ENCODE results near the gene LINGO1. TPM values are rescaled to one million over a fixed set of nuclear protein-coding genes. Genes with fewer than 3 reads are reported as not detected.

LINGO1 gene
- total RNA-seq, 2 experiments from 2014 or later, result not detected

DNA sequence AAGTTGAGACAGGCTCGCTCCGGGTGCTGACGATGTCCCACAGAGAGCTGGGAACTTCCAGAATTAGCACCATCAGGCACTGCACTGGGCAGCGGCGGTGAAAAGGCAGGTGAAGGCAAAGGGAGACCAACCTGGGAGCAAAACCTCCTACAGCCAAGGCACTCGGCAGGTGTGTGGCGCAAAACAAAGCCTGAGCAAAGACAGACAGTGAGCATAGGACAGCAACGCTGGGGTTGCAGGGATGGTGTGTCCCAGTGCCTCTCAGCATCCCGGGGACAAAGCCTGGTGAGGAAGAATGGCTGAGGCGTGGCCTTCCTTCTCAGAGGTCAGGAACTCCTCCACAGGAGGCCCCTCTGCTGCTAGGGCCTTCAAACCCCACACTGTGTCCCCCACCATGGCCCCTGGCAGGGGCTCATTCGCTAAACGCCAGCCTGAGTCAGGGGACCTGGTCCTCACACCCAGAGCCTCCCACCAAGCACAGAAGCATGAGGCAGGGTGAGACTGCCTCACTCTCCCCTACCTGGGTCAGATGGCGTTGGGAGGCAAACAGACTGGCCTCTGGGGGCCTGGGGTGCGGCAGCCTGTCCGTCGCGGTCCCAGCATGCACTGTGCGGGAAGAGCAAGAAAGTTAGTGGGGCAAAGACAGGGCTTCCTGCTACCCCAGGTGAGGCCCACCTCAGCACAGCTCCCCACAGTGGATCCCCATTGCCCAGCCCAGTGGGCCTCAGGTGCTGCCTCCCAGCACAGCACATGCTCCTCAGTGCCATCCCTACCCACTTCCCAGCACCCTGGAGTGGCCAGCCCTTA, 44.1 kb upstream of the LINGO1 start:
- Histone ChIP-seq H3K36me3 (ENCODE audit: insufficient read depth, low read length) (no peaks in the 10 kb centered on the region), H3K4me3 (ENCODE audit: low read depth, low read length, poor library complexity, severe bottlenecking) (no peak overlapping the region), H3K9me2 (ENCODE audit: insufficient read depth, low read length) (no peaks in the 10 kb centered on the region), H4K20me1 (ENCODE audit: insufficient read depth, low read length) (no peaks in the 10 kb centered on the region; the same call in 1 of the 2 replicates), H3K9me3 (ENCODE audit: low read length) (no peaks in the 10 kb centered on the region), H3K4me2 (ENCODE audit: low read length) (no peak overlapping the region), H2AFZ (ENCODE audit: low read length) (no peak overlapping the region), H3K79me2 (ENCODE audit: insufficient read depth, low read depth, low read length) (no peaks in the 10 kb centered on the region), H3K4me1 (ENCODE audit: insufficient read depth, low read length, poor library complexity, severe bottlenecking) (no peaks in the 10 kb centered on the region), H3K27ac (ENCODE audit: low read depth, low read length, poor library complexity, severe bottlenecking) (no peak overlapping the region)
- TF ChIP-seq, protein P1, sequence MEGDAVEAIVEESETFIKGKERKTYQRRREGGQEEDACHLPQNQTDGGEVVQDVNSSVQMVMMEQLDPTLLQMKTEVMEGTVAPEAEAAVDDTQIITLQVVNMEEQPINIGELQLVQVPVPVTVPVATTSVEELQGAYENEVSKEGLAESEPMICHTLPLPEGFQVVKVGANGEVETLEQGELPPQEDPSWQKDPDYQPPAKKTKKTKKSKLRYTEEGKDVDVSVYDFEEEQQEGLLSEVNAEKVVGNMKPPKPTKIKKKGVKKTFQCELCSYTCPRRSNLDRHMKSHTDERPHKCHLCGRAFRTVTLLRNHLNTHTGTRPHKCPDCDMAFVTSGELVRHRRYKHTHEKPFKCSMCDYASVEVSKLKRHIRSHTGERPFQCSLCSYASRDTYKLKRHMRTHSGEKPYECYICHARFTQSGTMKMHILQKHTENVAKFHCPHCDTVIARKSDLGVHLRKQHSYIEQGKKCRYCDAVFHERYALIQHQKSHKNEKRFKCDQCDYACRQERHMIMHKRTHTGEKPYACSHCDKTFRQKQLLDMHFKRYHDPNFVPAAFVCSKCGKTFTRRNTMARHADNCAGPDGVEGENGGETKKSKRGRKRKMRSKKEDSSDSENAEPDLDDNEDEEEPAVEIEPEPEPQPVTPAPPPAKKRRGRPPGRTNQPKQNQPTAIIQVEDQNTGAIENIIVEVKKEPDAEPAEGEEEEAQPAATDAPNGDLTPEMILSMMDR (conservative IDR thresholded peaks at IDR 0.05; ENCODE audit: low read length), result no peak
- no peak for TF ChIP-seq EZH2phosphoT487 (IDR thresholded peaks at IDR 0.05; ENCODE audit: borderline replicate concordance, low read depth, low read length)
- intact Hi-C loops (cut with micrococcal nuclease; ENCODE audit: unreplicated experiment), result no loop called here
- no peak for DNase-seq (ENCODE audit: low spot score)
- POLR2A ChIA-PET, result no interaction called here
- no TSS peak for BruUV-seq (replicated peaks)
- CTCF ChIA-PET (ENCODE audit: unreplicated experiment), result no interaction called here

DNA sequence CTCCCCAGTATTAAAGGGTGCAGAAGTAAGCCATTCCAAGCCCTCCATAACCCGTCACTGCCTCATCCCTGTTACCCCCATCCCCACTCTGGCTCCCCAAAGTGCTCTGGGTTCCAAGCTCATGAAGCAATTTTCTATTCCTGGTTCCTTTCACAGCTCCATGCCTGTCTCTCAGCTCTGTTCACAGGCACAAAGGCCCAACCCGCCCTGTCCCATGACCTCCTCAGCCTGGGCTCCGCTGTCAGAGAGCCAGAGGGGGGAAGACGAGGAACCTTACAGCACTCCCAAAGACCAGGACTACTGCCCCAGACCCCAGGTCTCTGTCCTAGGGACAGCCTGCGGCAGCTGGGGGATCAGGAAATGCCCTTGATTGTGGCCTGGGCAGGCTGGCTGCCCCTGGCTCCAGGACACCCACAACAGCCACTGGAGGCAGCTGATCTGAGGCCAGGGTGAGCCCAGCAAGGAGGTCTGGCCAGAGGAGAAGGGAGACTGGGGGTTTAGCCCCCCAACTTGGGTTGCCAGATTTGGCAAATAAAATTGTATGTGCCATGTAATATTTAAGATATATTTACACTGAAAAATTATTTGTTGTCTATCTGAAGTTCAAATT, 43.2 kb upstream of the LINGO1 start:
- Histone ChIP-seq H3K27ac (ENCODE audit: low read depth, low read length, poor library complexity, severe bottlenecking) (no peak overlapping the region), H3K9me3 (ENCODE audit: low read length) (no peaks in the 10 kb centered on the region), H4K20me1 (ENCODE audit: insufficient read depth, low read length) (no peaks in the 10 kb centered on the region; the same call in 1 of the 2 replicates), H3K9me2 (ENCODE audit: insufficient read depth, low read length) (no peaks in the 10 kb centered on the region), H2AFZ (ENCODE audit: low read length) (no peak overlapping the region), H3K4me1 (ENCODE audit: insufficient read depth, low read length, poor library complexity, severe bottlenecking) (peaks cover 6% of the 10 kb centered on the region), H3K4me2 (ENCODE audit: low read length) (no peak overlapping the region), H3K79me2 (ENCODE audit: insufficient read depth, low read depth, low read length) (no peaks in the 10 kb centered on the region), H3K36me3 (ENCODE audit: insufficient read depth, low read length) (no peaks in the 10 kb centered on the region), H3K4me3 (ENCODE audit: low read depth, low read length, poor library complexity, severe bottlenecking) (no peak overlapping the region)
- intact Hi-C loops (cut with micrococcal nuclease; ENCODE audit: unreplicated experiment), result no loop called here
- ChIA-PET CTCF (ENCODE audit: unreplicated experiment) (no interaction called here), POLR2A (no interaction called here)
- TF ChIP-seq, protein P1 (conservative IDR thresholded peaks at IDR 0.05; ENCODE audit: low read length), result no peak
- no peak for TF ChIP-seq EZH2phosphoT487 (IDR thresholded peaks at IDR 0.05; ENCODE audit: borderline replicate concordance, low read depth, low read length)
- BruUV-seq (replicated peaks), result no TSS peak
- DNase-seq (ENCODE audit: low spot score), result no peak

DNA sequence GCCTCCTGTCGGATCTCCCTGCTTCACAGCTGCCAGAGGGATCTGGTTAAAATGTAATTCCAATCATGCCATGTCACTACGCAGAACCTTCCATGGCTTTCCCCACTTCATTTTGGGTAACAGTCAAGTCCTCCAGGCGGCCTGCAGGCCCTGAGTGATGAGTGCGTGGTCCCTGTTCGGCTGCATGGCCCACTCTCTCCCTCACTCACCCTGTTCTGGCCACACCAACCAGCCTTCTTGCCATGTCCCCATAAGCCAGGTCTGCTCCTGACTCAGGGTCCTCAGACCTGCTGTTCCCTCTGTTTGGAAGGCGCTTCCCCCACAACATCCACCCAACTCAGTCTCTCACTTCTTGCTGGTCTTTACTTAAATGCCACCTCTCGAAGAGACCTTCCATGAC, 41.6 kb upstream of the LINGO1 start:
- no peak overlapping the region for H2AFZ ChIP-seq (ENCODE audit: low read length)
- intact Hi-C loops (cut with micrococcal nuclease; ENCODE audit: unreplicated experiment), result no loop called here
- H3K4me1 ChIP-seq (ENCODE audit: insufficient read depth, low read length, poor library complexity, severe bottlenecking), result peaks cover 17% of the 10 kb centered on the region
- H3K27ac ChIP-seq (ENCODE audit: low read depth, low read length, poor library complexity, severe bottlenecking), result no peak overlapping the region
- no peaks in the 10 kb centered on the region for H3K79me2 ChIP-seq (ENCODE audit: insufficient read depth, low read depth, low read length)
- DNase-seq (ENCODE audit: low spot score), result no peak
- no TSS peak for BruUV-seq (replicated peaks)
- H3K4me2 ChIP-seq (ENCODE audit: low read length), result no peak overlapping the region
- ChIA-PET CTCF (ENCODE audit: unreplicated experiment) (no interaction called here), POLR2A (no interaction called here)
- no peaks in the 10 kb centered on the region for H3K36me3 ChIP-seq (ENCODE audit: insufficient read depth, low read length)
- no peaks in the 10 kb centered on the region for H3K9me2 ChIP-seq (ENCODE audit: insufficient read depth, low read length)
- no peak overlapping the region for H3K4me3 ChIP-seq (ENCODE audit: low read depth, low read length, poor library complexity, severe bottlenecking)
- no peak for TF ChIP-seq EZH2phosphoT487 (IDR thresholded peaks at IDR 0.05; ENCODE audit: borderline replicate concordance, low read depth, low read length)
- TF ChIP-seq, protein P1 (conservative IDR thresholded peaks at IDR 0.05; ENCODE audit: low read length), result no peak
- H3K9me3 ChIP-seq (ENCODE audit: low read length), result no peaks in the 10 kb centered on the region
- no peaks in the 10 kb centered on the region for H4K20me1 ChIP-seq (ENCODE audit: insufficient read depth, low read length)
